Upper lobe of left lung (tissue), 6 donors: ENCODE results near the gene PSME3IP1. TPM values are rescaled to one million over a fixed set of nuclear protein-coding genes. Genes with fewer than 3 reads are reported as not detected.
A peak's percentile ranks its signal among the peaks of the same experiment; 100 is the strongest.

Experiments used
- ATAC-seq, 2 donors: fragments of 200-7000 bp; cut with Tn5 transposase; one replicate each; pipeline ENCODE4 v1.9.1; 2022; ENCODE audit warnings: mild to moderate bottlenecking in 2 of 2, moderate library complexity in 2 of 2; ENCODE audit not compliant: low FRiP score in 2 of 2
- DNase-seq, 2 donors: peaks; one replicate each; pipeline ENCODE4 v3.0.0-alpha.2; 2019 to 2020
- H3K27ac ChIP-seq, 4 donors: fragments of 200-600 bp; sonication (generic); one replicate each; pipeline ENCODE4 v1.5.1; 2016 to 2019
- H3K27me3 ChIP-seq, 4 donors: fragments of 200-600 bp; sonication (generic); one replicate each; pipeline ENCODE4 v1.5.1; 2017 to 2019
- H3K36me3 ChIP-seq, 4 donors: fragments of 200-600 bp; sonication (generic); one replicate each; pipeline ENCODE4 v1.5.1; 2016 to 2019
- H3K4me1 ChIP-seq, 4 donors: fragments of 200-600 bp; sonication (generic); one replicate each; pipeline ENCODE4 v1.5.1; 2018 to 2019
- H3K4me3 ChIP-seq, 4 donors: fragments of 200-600 bp; sonication (generic); one replicate each; pipeline ENCODE4 v1.5.1; 2017 to 2019; ENCODE audit warnings: mild to moderate bottlenecking in 2 of 4, moderate library complexity in 1 of 4
- H3K9me3 ChIP-seq, 4 donors: fragments of 200-600 bp; sonication (generic); one replicate each; pipeline ENCODE4 v1.5.1; 2018 to 2019
- EP300 ChIP-seq, 4 donors: sonication (generic); formaldehyde crosslinking; IDR thresholded peaks; one replicate each; pipeline ENCODE4 v1.5.1; 2017; ENCODE audit warnings: antibody characterized with exemption in 4 of 4, control low read depth in 2 of 4
- POLR2A ChIP-seq, 4 donors: fragments of 450-650 bp; IDR thresholded peaks; one replicate each; pipeline ENCODE4 v1.5.1; 2016 to 2017; ENCODE audit warnings: antibody characterized with exemption in 4 of 4, mild to moderate bottlenecking in 2 of 4
- POLR2AphosphoS5 ChIP-seq, 2 donors: sonication (generic); formaldehyde crosslinking; IDR thresholded peaks; one replicate each; pipeline ENCODE4 v1.5.1; 2017; ENCODE audit warnings: antibody characterized with exemption in 2 of 2
- WGBS, 2 donors: methylation state at CpG; one replicate each; pipeline ENCODE4 v1.1.5; 2017 to 2018; 5-methylcytosine and 5-hydroxymethylcytosine counted together
- total RNA-seq, 6 donors: library from RNA; depleted of rRNA in 4 of 6; stranded (reverse); fragments of >200 nt in 4 of 6; gene quantifications; one replicate each; pipeline versions ENCODE4 v1.1.0 to v1.2.1, GENCODE V29; 2016 to 2021
- TF ChIP-seq, protein P1 (sequence below), 6 experiments: fragments of 450-650 bp in 4 of 6; fragments of 200-600 bp in 2 of 6; sonication (generic) in 2 of 6; IDR thresholded peaks; one replicate each; pipeline ENCODE4 v1.5.1; 2016 to 2019; ENCODE audit warnings: antibody characterized with exemption in 6 of 6
- donor health status: DM: no; HTN: no; CAD: no; lungs with moderate emphysema.
- donor health status: DM: no; HTN: yes; CAD: no; lungs with severe emphysema.

PSME3IP1 gene
- total RNA-seq, 6 donors from 2014 or later = 49.9 to 113 (median 75.2) TPM

DNA sequence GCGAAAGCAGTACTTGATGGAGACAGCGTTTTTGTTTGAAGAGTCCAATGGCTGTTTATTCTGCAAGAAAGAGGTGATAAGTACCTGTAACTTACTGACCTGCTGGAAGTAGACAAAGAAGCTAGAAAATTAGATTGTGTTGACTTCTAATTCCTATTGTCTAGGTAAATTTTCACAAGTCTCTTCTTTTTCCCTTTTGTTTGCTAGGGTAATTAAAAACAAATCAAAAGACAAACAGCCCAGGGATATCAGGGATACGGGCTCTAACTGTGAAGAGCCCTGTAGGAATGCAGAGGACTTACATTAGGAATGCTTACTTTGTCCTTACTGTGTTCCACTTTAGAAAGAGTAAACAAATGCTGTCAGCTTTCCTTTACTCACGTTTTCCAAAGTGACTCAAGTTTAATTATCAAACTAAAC lies 7.0 kb downstream of the PSME3IP1 start:
- Histone ChIP-seq H3K4me1 (peaks cover 11 to 24% (median 13%) of the 10 kb centered on the region in 4 donors), H3K4me3 (no peak overlapping the region), H3K27me3 (no peaks in the 10 kb centered on the region), H3K36me3 (no peaks in the 10 kb centered on the region), H3K27ac (peak overlapping the region in 3 of 4 donors; percentile 2 to 64 (median 31)), H3K9me3 (no peaks in the 10 kb centered on the region)
- TF ChIP-seq POLR2AphosphoS5 (IDR thresholded peaks at IDR 0.05) = no peak
- TF ChIP-seq, protein P1, sequence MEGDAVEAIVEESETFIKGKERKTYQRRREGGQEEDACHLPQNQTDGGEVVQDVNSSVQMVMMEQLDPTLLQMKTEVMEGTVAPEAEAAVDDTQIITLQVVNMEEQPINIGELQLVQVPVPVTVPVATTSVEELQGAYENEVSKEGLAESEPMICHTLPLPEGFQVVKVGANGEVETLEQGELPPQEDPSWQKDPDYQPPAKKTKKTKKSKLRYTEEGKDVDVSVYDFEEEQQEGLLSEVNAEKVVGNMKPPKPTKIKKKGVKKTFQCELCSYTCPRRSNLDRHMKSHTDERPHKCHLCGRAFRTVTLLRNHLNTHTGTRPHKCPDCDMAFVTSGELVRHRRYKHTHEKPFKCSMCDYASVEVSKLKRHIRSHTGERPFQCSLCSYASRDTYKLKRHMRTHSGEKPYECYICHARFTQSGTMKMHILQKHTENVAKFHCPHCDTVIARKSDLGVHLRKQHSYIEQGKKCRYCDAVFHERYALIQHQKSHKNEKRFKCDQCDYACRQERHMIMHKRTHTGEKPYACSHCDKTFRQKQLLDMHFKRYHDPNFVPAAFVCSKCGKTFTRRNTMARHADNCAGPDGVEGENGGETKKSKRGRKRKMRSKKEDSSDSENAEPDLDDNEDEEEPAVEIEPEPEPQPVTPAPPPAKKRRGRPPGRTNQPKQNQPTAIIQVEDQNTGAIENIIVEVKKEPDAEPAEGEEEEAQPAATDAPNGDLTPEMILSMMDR (IDR thresholded peaks at IDR 0.05) = no peak
- no peak for TF ChIP-seq EP300 (IDR thresholded peaks at IDR 0.05)
- no peak for TF ChIP-seq POLR2A (IDR thresholded peaks at IDR 0.05)
- no peak for DNase-seq
- 61% methylated on average over 4 of the region's 4 CpGs for WGBS, 2 donors
- no peak for ATAC-seq

DNA sequence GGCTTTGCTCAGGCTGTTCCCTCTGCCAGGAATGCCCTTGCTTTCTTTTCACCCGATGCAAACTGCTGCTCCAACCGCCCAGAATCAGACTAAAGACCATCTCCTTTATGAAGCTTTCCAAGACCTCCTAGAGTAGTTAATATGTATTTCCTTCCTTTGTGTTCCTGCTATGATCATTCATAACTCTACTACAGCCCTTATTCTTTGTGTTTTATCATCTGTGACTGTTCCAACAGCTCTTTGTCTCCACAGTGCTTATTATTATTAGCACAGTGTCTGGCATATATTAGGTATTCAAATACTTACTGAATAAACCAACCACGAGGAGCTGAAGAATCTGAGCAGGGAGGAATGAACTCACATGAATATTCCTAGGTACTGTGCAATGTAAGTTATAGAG lies 7.6 kb downstream of the PSME3IP1 start:
- ATAC-seq = no peak
- H3K36me3 ChIP-seq = peaks cover 0 to 5% (median 3%) of the 10 kb centered on the region in 4 donors
- no peak for DNase-seq
- WGBS, 2 donors = 55 to 59% methylated on average over 3 of the region's 3 CpGs
- peaks cover 11 to 22% (median 13%) of the 10 kb centered on the region in 4 donors for H3K4me1 ChIP-seq
- no peak overlapping the region for H3K4me3 ChIP-seq
- TF ChIP-seq POLR2A (IDR thresholded peaks at IDR 0.05) = no peak
- no peak for TF ChIP-seq EP300 (IDR thresholded peaks at IDR 0.05)
- TF ChIP-seq, protein P1 (IDR thresholded peaks at IDR 0.05) = no peak
- TF ChIP-seq POLR2AphosphoS5 (IDR thresholded peaks at IDR 0.05) = no peak
- peak overlapping the region in 2 of 4 donors; percentile 31 to 32 for H3K27ac ChIP-seq
- H3K9me3 ChIP-seq = no peaks in the 10 kb centered on the region
- no peaks in the 10 kb centered on the region for H3K27me3 ChIP-seq

DNA sequence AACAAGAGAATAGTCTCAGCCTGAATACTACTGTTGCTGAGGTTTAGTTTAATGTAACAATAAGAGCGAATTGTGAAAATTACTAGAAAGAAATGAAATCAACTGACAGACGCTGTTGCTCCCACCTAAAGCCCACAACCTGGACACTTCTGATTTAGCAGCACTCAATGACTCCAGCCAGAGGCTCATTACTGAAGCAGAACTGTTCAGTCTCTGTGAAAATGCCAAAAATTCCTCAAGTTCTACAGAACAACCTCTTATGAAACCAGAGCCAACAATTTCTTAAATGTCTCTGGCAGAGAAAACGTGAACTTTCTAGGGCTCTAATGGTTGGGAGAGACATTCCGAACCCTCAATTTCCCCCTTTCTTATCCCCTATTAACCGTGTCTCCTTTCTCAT lies 9.9 kb downstream of the PSME3IP1 start:
- no peak overlapping the region for H3K27ac ChIP-seq
- TF ChIP-seq POLR2A (IDR thresholded peaks at IDR 0.05) = no peak
- TF ChIP-seq, protein P1 (IDR thresholded peaks at IDR 0.05) = no peak
- no peak for TF ChIP-seq EP300 (IDR thresholded peaks at IDR 0.05)
- no peak for TF ChIP-seq POLR2AphosphoS5 (IDR thresholded peaks at IDR 0.05)
- H3K4me1 ChIP-seq = peaks cover 11 to 22% (median 13%) of the 10 kb centered on the region in 4 donors
- no peaks in the 10 kb centered on the region for H3K27me3 ChIP-seq
- ATAC-seq = peak in 1 of 2 donors; percentile 37
- no peaks in the 10 kb centered on the region for H3K9me3 ChIP-seq
- no peak overlapping the region for H3K4me3 ChIP-seq
- WGBS, 2 donors = 51 to 55% methylated on average over 5 of the region's 5 CpGs
- no peak for DNase-seq
- H3K36me3 ChIP-seq = peaks cover 8 to 28% (median 24%) of the 10 kb centered on the region in 4 donors

DNA sequence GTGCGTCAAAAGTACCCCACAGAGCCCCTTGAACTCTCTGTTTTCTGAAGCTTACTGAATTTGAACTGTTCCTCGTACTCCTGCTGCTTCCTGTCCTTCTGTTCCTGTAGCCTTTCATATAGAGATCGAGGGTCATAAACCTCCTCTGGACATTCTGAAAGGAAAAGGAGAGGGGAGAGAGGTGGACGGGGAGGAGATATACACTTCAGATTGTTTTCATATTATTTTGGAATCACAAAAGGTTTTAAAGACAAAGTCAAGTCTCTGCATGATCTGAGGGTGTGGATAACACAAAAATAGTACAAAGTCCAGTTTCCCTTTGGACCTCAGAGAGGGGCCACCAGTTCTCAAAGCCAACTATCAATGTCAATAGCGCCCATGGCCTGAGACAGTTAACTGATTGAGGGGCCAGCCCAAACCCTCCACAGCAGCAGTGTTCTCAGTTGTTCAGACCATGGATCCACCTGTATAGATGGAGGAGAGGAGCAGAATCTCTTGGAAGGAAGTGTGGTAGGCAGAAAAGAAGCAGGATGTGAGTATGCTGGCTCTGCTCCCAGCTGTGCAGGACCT lies 13.0 kb downstream of the PSME3IP1 start:
- Histone ChIP-seq H3K27ac (no peak overlapping the region), H3K4me3 (no peak overlapping the region), H3K27me3 (no peaks in the 10 kb centered on the region), H3K9me3 (no peaks in the 10 kb centered on the region), H3K36me3 (peaks cover 9 to 48% (median 38%) of the 10 kb centered on the region in 4 donors), H3K4me1 (peaks cover 2 to 16% (median 5%) of the 10 kb centered on the region in 4 donors)
- ATAC-seq = no peak
- 76 to 86% methylated on average over 5 of the region's 5 CpGs for WGBS, 2 donors
- DNase-seq = no peak
- TF ChIP-seq POLR2A (IDR thresholded peaks at IDR 0.05) = no peak
- TF ChIP-seq, protein P1 (IDR thresholded peaks at IDR 0.05) = no peak
- TF ChIP-seq POLR2AphosphoS5 (IDR thresholded peaks at IDR 0.05) = no peak

DNA sequence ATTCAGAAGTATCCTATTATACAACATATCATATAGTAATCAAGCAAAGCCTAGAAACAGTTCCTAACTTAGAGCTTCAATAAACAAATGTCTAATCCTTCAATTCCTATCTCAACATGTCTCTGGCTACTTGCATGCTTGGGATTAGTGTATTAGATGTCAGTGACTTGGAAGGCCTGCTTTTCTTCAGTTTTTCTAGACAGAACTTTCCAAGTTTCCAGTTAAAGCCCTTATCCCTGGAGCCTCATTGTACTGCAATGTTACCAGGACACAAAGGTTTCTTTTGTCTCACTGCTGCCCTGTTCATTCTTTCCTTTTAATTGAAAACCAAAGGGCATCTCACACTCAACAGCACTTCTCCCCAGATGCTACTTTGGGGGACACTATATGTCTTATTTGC lies 16.5 kb downstream of the PSME3IP1 start:
- ATAC-seq = no peak
- TF ChIP-seq EP300 (IDR thresholded peaks at IDR 0.05) (no peak), POLR2AphosphoS5 (IDR thresholded peaks at IDR 0.05) (no peak), POLR2A (IDR thresholded peaks at IDR 0.05) (no peak)
- TF ChIP-seq, protein P1 (IDR thresholded peaks at IDR 0.05) = no peak
- Histone ChIP-seq H3K9me3 (no peaks in the 10 kb centered on the region), H3K4me1 (peaks cover 20 to 22% (median 21%) of the 10 kb centered on the region in 4 donors), H3K36me3 (peaks cover 9 to 71% (median 47%) of the 10 kb centered on the region in 4 donors), H3K27ac (no peak overlapping the region), H3K27me3 (no peaks in the 10 kb centered on the region), H3K4me3 (no peak overlapping the region)
- no peak for DNase-seq
